OCI-LY3 (cell line): Measurements from ENCODE around the gene SDSL.
A peak's percentile ranks its signal among the peaks of the same experiment; 100 is the strongest.

ENCODE experiments used
- H2AFZ ChIP-seq: fragments of 200-600, 300-600 bp; shearing (Covaris generic); 2 replicates; pipeline ENCODE4 v1.6.0; 2014; ENCODE audit warnings: antibody characterized with exemption, low read depth, low read length
- H3K27ac ChIP-seq: fragments of 200-600, 300-600 bp; sonication (generic); 2 replicates; pipeline ENCODE4 v1.5.1; 2014; ENCODE audit warnings: mild to moderate bottlenecking, low read length, moderate library complexity, mixed read lengths
- H3K27me3 ChIP-seq: fragments of 200-600, 300-600 bp; sonication (generic); 2 replicates; pipeline ENCODE4 v1.6.1; 2014; ENCODE audit warnings: low read depth, low read length, mixed read lengths
- H3K36me3 ChIP-seq: fragments of 200-600, 300-600 bp; sonication (generic); replicated peaks from 2 replicates; pipeline ENCODE3; 2014; ENCODE audit warnings: low read depth, low read length, mixed read lengths
- H3K4me1 ChIP-seq: fragments of 300-600, 200-600 bp; sonication (generic); 2 replicates; pipeline ENCODE4 v1.6.1; 2014; ENCODE audit warnings: low read length, mixed read lengths
- H3K4me2 ChIP-seq: fragments of 200-600, 300-600 bp; sonication (generic); 2 replicates; pipeline ENCODE4 v1.6.1; 2014; ENCODE audit warnings: low read length, mixed read lengths
- H3K4me3 ChIP-seq: fragments of 300-600, 200-600 bp; sonication (generic); 2 replicates; pipeline ENCODE4 v1.5.1; 2014; ENCODE audit warnings: antibody characterized with exemption, mild to moderate bottlenecking, low read length, moderate library complexity
- H3K79me2 ChIP-seq: fragments of 300-600, 200-600 bp; shearing (Covaris generic); 2 replicates; pipeline ENCODE4 v1.6.1; 2014; ENCODE audit warnings: mild to moderate bottlenecking, low read length, mixed read lengths
- H3K9ac ChIP-seq: fragments of 300-600, 200-600 bp; shearing (Covaris generic); 2 replicates; pipeline ENCODE4 v1.6.0; 2014; ENCODE audit warnings: mild to moderate bottlenecking, low read length, moderate library complexity
- H3K9me3 ChIP-seq: fragments of 200-600, 300-600 bp; shearing (Covaris generic); 2 replicates; pipeline ENCODE4 v1.6.1; 2014; ENCODE audit warnings: low read length, mixed read lengths; ENCODE audit not compliant: insufficient read depth
- H4K20me1 ChIP-seq: fragments of 200-600, 300-600 bp; sonication (generic); 2 replicates; pipeline ENCODE4 v1.6.1; 2016; ENCODE audit warnings: low read length, mixed read lengths; ENCODE audit not compliant: insufficient read depth
- EZH2phosphoT487 ChIP-seq: fragments of 200-600 bp; shearing (Covaris generic); IDR thresholded peaks from 2 replicates; pipeline ENCODE4 v1.6.1; 2018; ENCODE audit warnings: antibody characterized with exemption, mixed run types, low read depth
- TF ChIP-seq, protein P1 (sequence below): fragments of 200-600, 300-600 bp; sonication (generic); IDR thresholded peaks from 2 replicates; pipeline ENCODE4 v1.5.1; 2014; ENCODE audit warnings: antibody characterized with exemption, low read length, low read depth

SDSL gene

GRCh38 chr12:113403435-113404415 is 18.5 kb upstream of the SDSL start, which contains the start of gene SDS:
TSS of gene SDS (minus strand) at chr12:113403887. CDS start at chr12:113399708, 4,179 bp downstream.
- Histone ChIP-seq H3K79me2 (no peaks in the 10 kb centered on the region), H3K9ac (no peak within 1 kb of the TSS), H3K4me2 (peak within 1 kb of the TSS; percentile 26), H3K9me3 (no peaks in the 10 kb centered on the region), H2AFZ (no peak within 1 kb of the TSS), H3K4me1 (peaks cover 19% of the 10 kb centered on the region), H3K36me3 (no peaks in the 10 kb centered on the region), H3K27ac (no peak within 1 kb of the TSS), H3K4me3 (no peak within 1 kb of the TSS), H4K20me1 (no peaks in the 10 kb centered on the region), H3K27me3 (peaks cover 3% of the 10 kb centered on the region; the same call in 1 of the 2 replicates)
- no peak for TF ChIP-seq EZH2phosphoT487
- TF ChIP-seq, protein P1, sequence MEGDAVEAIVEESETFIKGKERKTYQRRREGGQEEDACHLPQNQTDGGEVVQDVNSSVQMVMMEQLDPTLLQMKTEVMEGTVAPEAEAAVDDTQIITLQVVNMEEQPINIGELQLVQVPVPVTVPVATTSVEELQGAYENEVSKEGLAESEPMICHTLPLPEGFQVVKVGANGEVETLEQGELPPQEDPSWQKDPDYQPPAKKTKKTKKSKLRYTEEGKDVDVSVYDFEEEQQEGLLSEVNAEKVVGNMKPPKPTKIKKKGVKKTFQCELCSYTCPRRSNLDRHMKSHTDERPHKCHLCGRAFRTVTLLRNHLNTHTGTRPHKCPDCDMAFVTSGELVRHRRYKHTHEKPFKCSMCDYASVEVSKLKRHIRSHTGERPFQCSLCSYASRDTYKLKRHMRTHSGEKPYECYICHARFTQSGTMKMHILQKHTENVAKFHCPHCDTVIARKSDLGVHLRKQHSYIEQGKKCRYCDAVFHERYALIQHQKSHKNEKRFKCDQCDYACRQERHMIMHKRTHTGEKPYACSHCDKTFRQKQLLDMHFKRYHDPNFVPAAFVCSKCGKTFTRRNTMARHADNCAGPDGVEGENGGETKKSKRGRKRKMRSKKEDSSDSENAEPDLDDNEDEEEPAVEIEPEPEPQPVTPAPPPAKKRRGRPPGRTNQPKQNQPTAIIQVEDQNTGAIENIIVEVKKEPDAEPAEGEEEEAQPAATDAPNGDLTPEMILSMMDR = no peak

GRCh38 chr12:113405694-113406093 is 16.5 kb upstream of the SDSL start:
- no peaks in the 10 kb centered on the region for H3K36me3 ChIP-seq
- H3K9ac ChIP-seq = no peak overlapping the region
- no peak overlapping the region for H2AFZ ChIP-seq
- H3K79me2 ChIP-seq = no peaks in the 10 kb centered on the region
- no peaks in the 10 kb centered on the region for H3K9me3 ChIP-seq
- H3K4me3 ChIP-seq = no peak overlapping the region
- peaks cover 19% of the 10 kb centered on the region for H3K4me1 ChIP-seq
- peaks cover 12% of the 10 kb centered on the region; the same call in 1 of the 2 replicates for H3K27me3 ChIP-seq
- no peak overlapping the region for H3K27ac ChIP-seq
- no peaks in the 10 kb centered on the region for H4K20me1 ChIP-seq
- TF ChIP-seq EZH2phosphoT487 = no peak
- TF ChIP-seq, protein P1 = no peak
- H3K4me2 ChIP-seq = no peak overlapping the region

- TF ChIP-seq EZH2phosphoT487 = no peak
- TF ChIP-seq, protein P1 = no peak
- H4K20me1 ChIP-seq = no peaks in the 10 kb centered on the region
- H3K27me3 ChIP-seq = peaks cover 15% of the 10 kb centered on the region
- H3K9me3 ChIP-seq = no peaks in the 10 kb centered on the region
- no peak overlapping the region for H3K4me2 ChIP-seq
- no peak overlapping the region for H2AFZ ChIP-seq
- H3K27ac ChIP-seq = no peak overlapping the region
- H3K79me2 ChIP-seq = no peaks in the 10 kb centered on the region
- peaks cover 19% of the 10 kb centered on the region for H3K4me1 ChIP-seq
- no peaks in the 10 kb centered on the region for H3K36me3 ChIP-seq
- H3K9ac ChIP-seq = no peak overlapping the region
- H3K4me3 ChIP-seq = no peak overlapping the region
Observed at GRCh38 chr12:113407931-113408600, 14.1 kb upstream of the SDSL start.

GRCh38 chr12:113408756-113409298 is 13.4 kb upstream of the SDSL start:
- no peak overlapping the region for H3K27ac ChIP-seq
- H3K9me3 ChIP-seq = no peaks in the 10 kb centered on the region
- no peak for TF ChIP-seq EZH2phosphoT487
- TF ChIP-seq, protein P1 = no peak
- H4K20me1 ChIP-seq = no peaks in the 10 kb centered on the region
- H2AFZ ChIP-seq = no peak overlapping the region
- H3K4me2 ChIP-seq = no peak overlapping the region
- H3K4me1 ChIP-seq = peaks cover 15% of the 10 kb centered on the region
- H3K79me2 ChIP-seq = no peaks in the 10 kb centered on the region
- no peaks in the 10 kb centered on the region for H3K36me3 ChIP-seq
- peaks cover 19% of the 10 kb centered on the region for H3K27me3 ChIP-seq
- no peak overlapping the region for H3K9ac ChIP-seq
- H3K4me3 ChIP-seq = no peak overlapping the region
